GM18861 (cell line): ENCODE measurements around the gene CALN1.
"Not testable (repeated sequence)": the region's sequence is repeated elsewhere in the genome, so short reads cannot be mapped to it uniquely, and the experiment has no call there.

ENCODE experiments used
- ATAC-seq: cut with Tn5 transposase; IDR thresholded peaks from one replicate; pipeline ENCODE4 v1.9.1; 2021; ENCODE audit not compliant: unreplicated experiment

Gene CALN1

DNA sequence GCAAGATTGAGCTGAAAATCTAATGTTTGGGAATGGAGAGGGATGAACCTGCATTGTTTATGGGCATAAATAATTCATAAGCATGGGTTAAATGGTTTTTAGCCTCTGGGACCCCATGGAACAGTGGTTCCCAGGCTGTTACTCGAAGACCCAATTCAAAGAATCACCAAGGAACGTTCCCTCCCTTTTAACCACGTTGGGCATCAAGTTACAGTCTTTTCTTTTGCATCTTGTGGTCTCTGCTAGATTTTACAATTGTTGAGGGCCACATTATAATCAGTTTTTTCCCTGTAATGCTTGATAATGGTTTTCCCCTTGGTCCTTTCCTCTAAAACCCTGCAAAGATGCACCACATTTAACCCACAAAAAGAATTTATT lies 2.5 kb downstream of the CALN1 start:
- no peak for ATAC-seq

DNA sequence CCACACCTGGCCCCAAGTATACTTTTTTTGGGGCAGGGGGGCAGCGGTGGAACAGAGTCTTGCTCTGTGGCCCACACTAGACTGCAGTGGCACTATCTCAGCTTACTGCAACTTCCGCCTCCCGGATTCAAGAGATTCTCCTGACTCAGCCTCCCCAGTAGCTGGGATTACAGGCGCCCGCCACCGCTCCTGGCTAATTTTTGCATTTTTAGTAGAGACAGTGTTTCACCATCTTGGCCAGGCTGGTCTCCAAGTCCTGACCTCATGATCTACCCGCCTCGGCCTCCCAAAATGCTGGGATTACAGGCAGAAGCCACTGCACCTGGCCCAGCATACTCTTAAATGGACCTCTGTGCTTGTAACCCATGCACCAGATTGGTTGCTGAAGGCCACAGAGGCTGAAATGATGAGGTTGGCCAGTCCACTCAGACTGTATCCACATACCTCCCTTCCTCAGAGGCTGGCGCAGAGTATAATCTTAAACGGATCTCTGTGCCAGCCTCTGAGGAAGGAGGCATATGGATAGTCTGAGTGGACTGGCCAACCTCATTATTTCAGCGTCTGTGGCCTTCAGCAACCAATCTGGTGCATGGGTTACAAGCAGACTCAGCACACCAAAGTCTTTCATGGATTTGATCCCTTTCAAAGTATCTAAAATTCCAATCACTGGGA lies 3.0 kb downstream of the CALN1 start:
- ATAC-seq = no peak

- no peak for ATAC-seq
Observed at GRCh38 chr7:72406820-72407403, 5.2 kb downstream of the CALN1 start.

- ATAC-seq = no peak
Observed at GRCh38 chr7:72405871-72406270, 6.3 kb downstream of the CALN1 start.

DNA sequence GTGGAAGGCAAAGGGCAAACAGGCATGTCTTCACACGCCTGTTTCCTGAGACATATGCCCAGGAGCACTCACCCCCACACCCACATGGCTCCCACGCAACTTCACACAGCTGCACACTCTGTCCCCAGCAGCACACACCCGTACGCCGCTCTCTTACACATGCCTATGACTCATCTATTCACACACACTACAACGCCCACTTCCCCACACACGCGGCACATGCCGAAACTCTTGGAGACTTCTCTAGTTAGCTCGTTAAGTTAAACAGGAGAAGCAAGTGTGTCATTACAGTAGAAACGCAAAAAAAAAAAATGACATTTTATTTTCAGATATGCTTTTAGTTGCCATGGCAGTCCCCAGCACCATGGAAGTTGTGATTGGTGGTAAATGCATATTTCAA lies 6.7 kb downstream of the CALN1 start:
- no peak for ATAC-seq

GRCh38 chr7:72404743-72405142 lies 7.4 kb downstream of the CALN1 start:
- no peak for ATAC-seq

DNA sequence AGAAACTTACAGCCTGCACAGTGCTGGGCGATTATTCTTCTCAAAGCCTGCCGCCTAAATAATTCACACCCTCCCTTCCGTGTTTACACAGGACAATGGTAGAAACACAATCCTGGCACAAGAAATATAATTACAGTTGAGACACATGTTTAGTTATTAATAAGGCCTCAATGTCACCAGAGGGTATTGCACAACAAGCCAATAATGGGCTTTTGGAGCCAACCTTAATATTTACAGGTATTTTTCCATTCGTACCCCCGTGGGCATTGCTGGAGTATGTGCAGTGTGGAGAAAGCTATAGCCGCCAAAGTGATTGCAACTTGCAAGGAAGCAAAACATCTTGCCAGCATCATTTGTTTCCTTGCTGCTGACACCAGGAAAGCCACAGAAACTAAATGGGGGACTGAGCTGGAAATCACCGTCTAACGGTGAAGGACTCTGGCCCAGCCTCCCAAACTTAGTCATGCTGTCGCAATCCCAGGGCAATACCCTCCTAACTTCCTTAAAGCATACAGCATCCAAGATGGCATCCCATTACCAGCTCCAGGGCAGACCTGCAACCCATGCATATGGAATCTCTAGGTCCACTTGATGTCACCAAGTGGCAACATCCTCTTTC lies 8.6 kb downstream of the CALN1 start:
- ATAC-seq = no peak

DNA sequence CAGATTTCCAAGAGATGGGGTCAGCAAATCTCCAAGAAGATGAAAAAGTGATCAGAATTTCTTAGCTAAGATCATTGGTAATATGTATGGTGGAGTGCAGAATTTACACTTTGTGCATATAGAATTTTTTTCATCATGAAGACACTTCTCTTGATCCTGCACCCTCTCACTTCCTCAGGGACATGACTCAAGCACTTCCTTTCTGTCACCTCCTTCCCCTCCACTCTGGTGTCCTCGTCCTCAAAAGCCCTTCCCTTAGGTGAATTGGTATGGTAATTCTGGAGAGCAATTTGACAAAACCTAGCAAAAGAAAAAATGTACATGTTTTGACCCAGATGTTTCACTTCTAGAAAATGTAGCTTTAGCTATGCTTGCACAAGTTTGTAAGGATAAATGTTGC lies 18.1 kb downstream of the CALN1 start:
- ATAC-seq = no peak

GRCh38 chr7:72391821-72392377 lies 20.2 kb downstream of the CALN1 start:
- ATAC-seq = no peak

GRCh38 chr7:72386118-72386517 lies 26.0 kb downstream of the CALN1 start:
- ATAC-seq = no peak

GRCh38 chr7:72362246-72362645 lies 49.9 kb downstream of the CALN1 start:
- ATAC-seq = no peak

- ATAC-seq = no peak
Observed at GRCh38 chr7:72345208-72345727, 66.9 kb downstream of the CALN1 start.

DNA sequence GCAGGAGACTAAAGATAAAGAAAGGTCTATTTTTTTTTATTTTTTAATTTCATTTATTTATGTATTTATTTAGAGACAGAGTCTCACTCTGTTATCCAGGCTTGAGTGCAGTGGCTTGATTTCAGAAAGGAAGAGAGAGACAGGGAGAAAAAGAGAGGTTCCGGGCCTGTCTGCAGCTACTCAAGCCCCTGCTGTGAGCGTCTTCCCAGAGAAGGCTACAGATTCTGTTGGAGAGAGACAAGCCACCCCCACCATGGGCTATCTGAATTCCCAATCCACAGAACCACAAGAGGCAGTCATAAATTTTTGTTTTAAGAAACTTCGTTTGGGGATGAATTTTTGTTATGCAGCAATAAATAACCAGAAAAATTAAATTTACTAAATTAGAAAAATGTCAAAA lies 68.1 kb downstream of the CALN1 start:
- no peak for ATAC-seq

GRCh38 chr7:72343354-72343753 lies 68.8 kb downstream of the CALN1 start:
- not testable (repeated sequence) for ATAC-seq

DNA sequence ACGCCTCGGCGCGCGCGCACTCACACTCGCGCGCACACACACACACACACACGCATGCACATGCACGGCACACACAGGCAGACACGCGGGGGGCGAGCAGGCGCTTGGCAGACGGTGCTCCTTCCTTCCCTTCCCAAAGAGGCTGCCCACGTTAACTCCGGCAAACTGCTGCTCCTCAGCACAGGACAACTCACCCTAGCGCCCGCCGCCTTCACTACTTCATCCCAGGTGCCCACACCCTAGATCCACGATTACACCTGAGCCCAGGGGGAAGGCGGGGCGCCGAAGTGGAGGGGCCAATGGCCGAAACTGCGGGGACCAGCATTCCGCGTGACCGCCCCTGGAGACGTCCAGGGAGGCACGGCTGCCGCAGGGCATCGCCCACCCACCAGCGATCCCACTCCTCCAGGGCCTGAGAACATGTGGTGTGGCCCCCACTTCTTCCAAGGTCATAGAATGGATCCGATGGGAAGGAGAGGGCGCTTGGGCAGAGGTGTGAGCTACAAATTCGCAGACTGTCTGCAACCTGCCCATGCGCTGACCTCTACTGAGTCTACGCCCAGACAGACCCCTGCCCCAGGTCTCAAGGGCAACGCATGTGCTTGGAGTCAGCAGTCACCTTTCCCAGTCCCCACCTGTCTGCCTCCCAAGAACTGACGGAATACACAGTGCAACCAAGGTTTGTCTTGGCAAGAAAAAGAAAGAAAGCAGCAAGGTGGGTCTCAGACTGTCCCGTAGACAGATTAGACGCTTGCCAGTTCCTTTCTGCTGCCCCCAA lies 74.6 kb downstream of the CALN1 start:
- ATAC-seq = no peak

- ATAC-seq = no peak
Observed at GRCh38 chr7:72336632-72337389, 75.3 kb downstream of the CALN1 start.

DNA sequence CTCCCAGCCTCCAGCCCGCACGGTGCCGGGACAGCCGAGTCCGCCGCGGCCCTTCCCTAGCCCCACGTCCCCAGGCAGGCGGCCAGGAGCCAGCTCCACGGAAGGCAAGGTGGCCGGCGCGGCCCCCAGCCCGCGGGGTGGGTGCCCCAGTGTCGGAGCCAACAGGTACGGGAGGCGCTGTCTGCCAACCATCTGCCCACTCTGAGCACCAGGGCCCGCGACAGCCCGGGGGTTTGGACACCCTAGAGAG lies 75.8 kb downstream of the CALN1 start:
- no peak for ATAC-seq

DNA sequence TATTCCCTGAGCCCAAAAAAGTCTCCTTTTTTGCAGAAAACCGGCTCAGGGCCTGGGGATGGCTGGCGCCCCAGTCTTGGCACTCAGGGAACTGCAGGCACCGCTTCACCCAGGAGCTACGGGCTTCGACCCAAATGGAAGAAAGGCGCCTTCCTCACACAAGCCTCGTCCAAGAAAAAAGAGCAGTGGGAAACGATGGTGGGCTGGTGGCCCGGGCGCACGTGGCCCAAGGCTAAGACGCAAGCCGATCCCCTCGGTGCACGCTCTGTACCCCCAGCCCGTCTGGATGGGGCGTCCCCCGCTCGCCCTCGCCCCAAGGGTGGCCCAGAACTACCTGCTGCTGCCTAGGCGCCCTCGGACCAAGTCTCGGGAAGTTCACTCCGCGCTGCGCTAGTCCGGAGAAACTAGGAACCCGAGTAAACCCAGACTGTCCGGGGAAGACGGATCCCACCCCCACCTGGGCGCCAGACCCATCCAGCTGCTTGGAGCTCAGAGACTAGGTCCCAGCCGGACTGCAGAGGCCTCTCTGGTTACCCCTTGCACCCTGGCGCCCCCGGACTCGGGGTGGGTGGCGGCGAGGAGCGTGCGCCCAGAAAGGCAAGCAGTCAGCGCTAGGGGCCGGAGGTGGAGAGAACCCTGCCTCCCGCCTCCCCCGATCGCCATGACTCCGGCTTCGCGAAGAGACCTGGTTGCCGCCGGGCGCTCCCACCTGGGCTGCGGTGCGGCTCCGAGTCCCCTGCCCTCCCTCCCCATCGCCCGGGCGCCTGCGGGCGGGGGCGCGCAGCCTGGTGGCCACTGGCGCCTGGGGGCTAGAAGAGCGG lies 76.4 kb downstream of the CALN1 start:
- ATAC-seq = no peak

DNA sequence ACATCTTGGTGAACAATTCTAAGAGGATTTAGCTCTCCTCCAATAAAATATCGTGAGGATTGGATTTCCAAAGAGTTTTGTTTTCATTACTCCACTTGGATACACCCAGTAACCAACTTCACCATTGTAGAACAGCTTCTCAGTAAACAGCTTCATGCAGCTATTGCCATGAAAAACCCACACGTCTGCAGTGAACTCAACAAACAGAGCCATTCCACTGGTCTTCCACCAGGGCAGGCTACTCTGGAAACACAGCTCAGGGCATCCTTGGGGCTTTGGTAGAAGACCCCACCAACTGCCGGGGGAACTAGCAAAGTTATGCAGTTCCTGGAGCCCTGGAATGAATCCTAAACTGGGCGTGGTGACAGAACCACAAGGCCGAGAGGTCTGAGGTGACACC lies 77.4 kb downstream of the CALN1 start:
- no peak for ATAC-seq

- no peak for ATAC-seq
Observed at GRCh38 chr7:72334066-72334465, 78.1 kb downstream of the CALN1 start.
